Ascending aorta (tissue), 2 donors: ENCODE measurements around the gene CHST11. TPM values are rescaled to one million over a fixed set of nuclear protein-coding genes. Genes with fewer than 3 reads are reported as not detected.
A peak's percentile ranks its signal among the peaks of the same experiment; 100 is the strongest.

Experiments
- DNase-seq, 2 donors: peaks; one replicate each; pipeline ENCODE4 v3.0.0-alpha.2; 2019; ENCODE audit warnings: low spot score in 2 of 2
- H3K27ac ChIP-seq, 2 donors: fragments of 200-600 bp; sonication (generic); one replicate each; pipeline ENCODE4 v1.5.1; 2016 to 2017; ENCODE audit warnings: mild to moderate bottlenecking in 1 of 2
- H3K27me3 ChIP-seq: fragments of 200-600 bp; sonication (generic); one replicate; pipeline ENCODE4 v1.5.1; 2017
- H3K36me3 ChIP-seq, 2 donors: fragments of 200-600 bp; sonication (generic); one replicate each; pipeline ENCODE4 v1.5.1; 2016
- H3K4me1 ChIP-seq, 2 donors: fragments of 200-600 bp; sonication (generic); one replicate each; pipeline ENCODE4 v1.5.1; 2016 to 2017; ENCODE audit warnings: mild to moderate bottlenecking in 1 of 2
- H3K4me3 ChIP-seq, 2 donors: fragments of 200-600 bp; sonication (generic); one replicate each; pipeline ENCODE4 v1.5.1; 2016 to 2017; ENCODE audit warnings: mild to moderate bottlenecking in 1 of 2
- H3K9me3 ChIP-seq, 2 donors: fragments of 200-600 bp; sonication (generic); one replicate each; pipeline ENCODE4 v1.5.1; 2016
- intact Hi-C: fragments of 100-400 bp; cut with DNase I; formaldehyde crosslinking; loops from one replicate; pipeline ENCODE4 v1.15.1; 2023
- total RNA-seq: library from RNA; depleted of rRNA; stranded (reverse); fragments of >200 nt; gene quantifications from one replicate; pipeline ENCODE4 v1.1.0, GENCODE V29; 2016
- TF ChIP-seq, protein P1 (sequence below), 3 experiments: fragments of 200-600 bp in 2 of 3; fragments of 450-650 bp in 1 of 3; sonication (generic) in 2 of 3; IDR thresholded peaks; one replicate each; pipeline ENCODE4 v1.5.1; 2016 to 2019; ENCODE audit warnings: antibody characterized with exemption in 3 of 3, mild to moderate bottlenecking in 1 of 3, moderate library complexity in 1 of 3

Gene CHST11
- total RNA-seq, 1 donor from 2014 or later, result 63.2 TPM

GRCh38 chr12:104793968-104794367 lies 337.2 kb downstream of the CHST11 start:
- Histone ChIP-seq H3K4me1 (peaks cover 0 to 7% of the 10 kb centered on the region in 2 donors), H3K27me3 (no peaks in the 10 kb centered on the region), H3K27ac (no peak overlapping the region), H3K9me3 (no peaks in the 10 kb centered on the region), H3K36me3 (no peaks in the 10 kb centered on the region), H3K4me3 (no peak overlapping the region)
- TF ChIP-seq, protein P1, sequence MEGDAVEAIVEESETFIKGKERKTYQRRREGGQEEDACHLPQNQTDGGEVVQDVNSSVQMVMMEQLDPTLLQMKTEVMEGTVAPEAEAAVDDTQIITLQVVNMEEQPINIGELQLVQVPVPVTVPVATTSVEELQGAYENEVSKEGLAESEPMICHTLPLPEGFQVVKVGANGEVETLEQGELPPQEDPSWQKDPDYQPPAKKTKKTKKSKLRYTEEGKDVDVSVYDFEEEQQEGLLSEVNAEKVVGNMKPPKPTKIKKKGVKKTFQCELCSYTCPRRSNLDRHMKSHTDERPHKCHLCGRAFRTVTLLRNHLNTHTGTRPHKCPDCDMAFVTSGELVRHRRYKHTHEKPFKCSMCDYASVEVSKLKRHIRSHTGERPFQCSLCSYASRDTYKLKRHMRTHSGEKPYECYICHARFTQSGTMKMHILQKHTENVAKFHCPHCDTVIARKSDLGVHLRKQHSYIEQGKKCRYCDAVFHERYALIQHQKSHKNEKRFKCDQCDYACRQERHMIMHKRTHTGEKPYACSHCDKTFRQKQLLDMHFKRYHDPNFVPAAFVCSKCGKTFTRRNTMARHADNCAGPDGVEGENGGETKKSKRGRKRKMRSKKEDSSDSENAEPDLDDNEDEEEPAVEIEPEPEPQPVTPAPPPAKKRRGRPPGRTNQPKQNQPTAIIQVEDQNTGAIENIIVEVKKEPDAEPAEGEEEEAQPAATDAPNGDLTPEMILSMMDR (IDR thresholded peaks at IDR 0.05), result no peak
- DNase-seq, result no peak
- intact Hi-C loops, result no loop called here

DNA sequence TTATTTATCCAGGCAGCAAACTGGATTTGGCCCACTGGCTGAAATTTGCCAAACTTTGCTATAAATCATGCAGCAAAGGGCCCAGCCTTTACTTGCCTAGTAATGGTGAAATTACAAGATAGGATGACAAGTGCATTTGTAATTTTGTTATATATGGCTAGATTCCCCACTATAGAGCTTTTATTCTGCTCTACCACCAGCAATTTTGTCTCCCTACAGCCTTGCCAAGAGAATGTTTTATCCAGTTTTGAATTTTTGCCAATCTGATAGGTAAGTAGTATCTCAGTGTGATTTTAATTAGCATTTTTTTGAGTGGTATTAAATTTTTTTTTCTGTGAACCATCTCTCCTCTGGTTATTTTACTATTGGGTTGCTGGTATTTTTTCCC lies 339.7 kb downstream of the CHST11 start:
- TF ChIP-seq, protein P1 (IDR thresholded peaks at IDR 0.05), result no peak
- intact Hi-C loops, result no loop called here

GRCh38 chr12:104799458-104799857 lies 342.7 kb downstream of the CHST11 start:
- Histone ChIP-seq H3K9me3 (no peaks in the 10 kb centered on the region), H3K4me3 (no peak overlapping the region), H3K27ac (no peak overlapping the region), H3K4me1 (no peaks in the 10 kb centered on the region), H3K36me3 (no peaks in the 10 kb centered on the region), H3K27me3 (no peaks in the 10 kb centered on the region)
- TF ChIP-seq, protein P1 (IDR thresholded peaks at IDR 0.05), result no peak
- intact Hi-C loops, result no loop called here
- no peak for DNase-seq

More for the DNA sequence above, 339.7 kb downstream of the CHST11 start:
- H3K27me3 ChIP-seq, result no peaks in the 10 kb centered on the region
- DNase-seq, result no peak
- peak overlapping the region in 1 of 2 donors; percentile 34 for H3K27ac ChIP-seq
- H3K9me3 ChIP-seq, result no peaks in the 10 kb centered on the region
- peaks cover 0 to 7% of the 10 kb centered on the region in 2 donors for H3K4me1 ChIP-seq
- no peak overlapping the region for H3K4me3 ChIP-seq
- no peaks in the 10 kb centered on the region for H3K36me3 ChIP-seq

DNA sequence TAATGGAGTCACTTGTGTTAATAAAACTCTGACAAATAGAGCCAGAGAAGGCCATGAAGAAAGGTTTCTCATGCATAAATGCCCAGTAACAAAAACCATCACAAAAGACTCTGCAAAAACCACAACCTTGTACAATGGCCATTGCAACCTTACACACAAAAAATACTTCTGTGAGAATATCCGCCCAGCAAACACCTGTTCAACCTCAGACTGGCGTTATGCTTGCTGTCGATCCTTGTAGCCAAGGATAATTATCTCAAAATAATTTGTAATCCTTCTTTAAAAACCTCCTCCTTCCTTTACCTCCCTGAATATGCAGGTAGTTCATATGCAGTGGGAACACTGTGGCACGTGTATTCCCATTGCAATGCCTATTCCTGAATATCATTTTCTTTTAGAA lies 344.3 kb downstream of the CHST11 start:
- H3K4me3 ChIP-seq, result no peak overlapping the region
- H3K36me3 ChIP-seq, result no peaks in the 10 kb centered on the region
- H3K4me1 ChIP-seq, result peaks cover 0 to 2% of the 10 kb centered on the region in 2 donors
- H3K27ac ChIP-seq, result no peak overlapping the region
- no peak for DNase-seq
- H3K9me3 ChIP-seq, result no peaks in the 10 kb centered on the region
- no peaks in the 10 kb centered on the region for H3K27me3 ChIP-seq
- intact Hi-C loops, result no loop called here
- TF ChIP-seq, protein P1 (IDR thresholded peaks at IDR 0.05), result no peak

GRCh38 chr12:104801427-104801826 lies 344.7 kb downstream of the CHST11 start:
- Histone ChIP-seq H3K4me1 (peaks cover 0 to 2% of the 10 kb centered on the region in 2 donors), H3K27ac (no peak overlapping the region), H3K27me3 (no peaks in the 10 kb centered on the region), H3K4me3 (no peak overlapping the region), H3K36me3 (no peaks in the 10 kb centered on the region), H3K9me3 (no peaks in the 10 kb centered on the region)
- TF ChIP-seq, protein P1 (IDR thresholded peaks at IDR 0.05), result no peak
- intact Hi-C loops, result no loop called here
- DNase-seq, result no peak

DNA sequence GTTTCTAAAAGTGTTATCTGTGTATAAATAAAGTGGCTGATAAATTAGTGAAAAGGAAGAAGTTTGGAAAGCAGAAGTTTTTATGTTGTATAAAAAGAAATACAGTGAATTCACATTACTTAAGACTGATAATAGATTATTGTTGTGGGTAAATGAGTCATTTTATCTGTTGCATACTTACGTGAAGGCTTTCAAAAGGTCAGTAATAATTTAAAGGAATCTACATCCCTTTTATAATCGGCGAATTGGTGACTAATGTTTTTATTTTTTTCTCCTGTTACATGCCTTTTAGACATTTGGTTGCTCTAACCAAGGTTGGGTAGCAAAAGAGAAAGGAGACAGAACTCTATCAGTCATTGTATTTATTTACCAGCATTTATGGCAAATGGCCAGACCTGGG lies 345.5 kb downstream of the CHST11 start:
- Histone ChIP-seq H3K27ac (no peak overlapping the region), H3K4me3 (no peak overlapping the region), H3K4me1 (peaks cover 0 to 2% of the 10 kb centered on the region in 2 donors), H3K36me3 (no peaks in the 10 kb centered on the region), H3K9me3 (no peaks in the 10 kb centered on the region), H3K27me3 (no peaks in the 10 kb centered on the region)
- DNase-seq, result no peak
- TF ChIP-seq, protein P1 (IDR thresholded peaks at IDR 0.05), result no peak
- intact Hi-C loops, result no loop called here
